ENCODE data around the gene MYRF.

MYRF gene

GRCh38 chr11:61817471-61818202, 65.2 kb downstream of the MYRF start:
- Mint-ChIP-seq H3K27me3 (peaks cover 32% of the 10 kb centered on the region), H3K27ac (no peak overlapping the region), H3K4me1 (peaks cover 37% of the 10 kb centered on the region), H3K4me3 (peak overlapping the region; percentile 85 to 99), H3K9me3 (no peaks in the 10 kb centered on the region)
- DNase-seq, result no peak
- ATAC-seq, result no peak

- H3K4me1 Mint-ChIP-seq, result peaks cover 24% of the 10 kb centered on the region
- H3K27ac Mint-ChIP-seq, result no peak overlapping the region
- H3K4me3 Mint-ChIP-seq, result no peak overlapping the region
- peaks cover 26% of the 10 kb centered on the region for H3K27me3 Mint-ChIP-seq
- no peak for ATAC-seq
- no peaks in the 10 kb centered on the region for H3K9me3 Mint-ChIP-seq
- DNase-seq, result no peak
These were observed 67.7 kb downstream of the MYRF start for GRCh38 chr11:61820174-61820573.

GRCh38 chr11:61826930-61827570, 74.6 kb downstream of the MYRF start:
- ATAC-seq (no peak), DNase-seq (no peak)
- Mint-ChIP-seq H3K4me1 (peaks cover 49% of the 10 kb centered on the region), H3K4me3 (peak overlapping the region; percentile 86 to 95), H3K9me3 (no peaks in the 10 kb centered on the region), H3K27ac (peak overlapping the region in 1 of 2 donors; percentile 85), H3K27me3 (peaks cover 15% of the 10 kb centered on the region)

GRCh38 chr11:61827571-61828378, 75.3 kb downstream of the MYRF start, which contains the start of gene FADS2:
TSS of gene FADS2 (plus strand) at chr11:61828300. CDS start at chr11:61828391, 91 bp downstream.
- peak; percentile 85 for ATAC-seq

GRCh38 chr11:61828379-61828628, 75.9 kb downstream of the MYRF start:
- DNase-seq (no peak), ATAC-seq (no peak)
- Mint-ChIP-seq H3K9me3 (no peaks in the 10 kb centered on the region), H3K27ac (peak overlapping the region; percentile 91 to 95), H3K27me3 (peaks cover 15% of the 10 kb centered on the region), H3K4me1 (peaks cover 62% of the 10 kb centered on the region), H3K4me3 (peak overlapping the region; percentile 86 to 95)

More at GRCh38 chr11:61827571-61828378, 75.3 kb downstream of the MYRF start, which contains the start of gene FADS2:
- Mint-ChIP-seq H3K27me3 (peaks cover 15% of the 10 kb centered on the region), H3K9me3 (no peaks in the 10 kb centered on the region), H3K4me3 (peak within 1 kb of the TSS; percentile 86 to 95), H3K4me1 (peaks cover 57% of the 10 kb centered on the region), H3K27ac (peak within 1 kb of the TSS; percentile 91 to 95)
- DNase-seq, result peak; percentile 77 to 80

- peaks cover 15% of the 10 kb centered on the region for H3K27me3 Mint-ChIP-seq
- peak overlapping the region; percentile 84 to 91 for H3K27ac Mint-ChIP-seq
- DNase-seq, result peak; percentile 52 to 53
These were observed 76.4 kb downstream of the MYRF start for GRCh38 chr11:61828629-61829407.

GRCh38 chr11:61829806-61830205, 77.4 kb downstream of the MYRF start:
- H3K4me1 Mint-ChIP-seq, result peaks cover 77% of the 10 kb centered on the region
- DNase-seq (no peak), ATAC-seq (no peak)
- no peak overlapping the region for H3K27ac Mint-ChIP-seq
- no peaks in the 10 kb centered on the region for H3K9me3 Mint-ChIP-seq
- peaks cover 15% of the 10 kb centered on the region for H3K27me3 Mint-ChIP-seq
- H3K4me3 Mint-ChIP-seq, result peak overlapping the region; percentile 86 to 95

More at GRCh38 chr11:61828629-61829407, 76.4 kb downstream of the MYRF start:
- Mint-ChIP-seq H3K4me1 (peaks cover 67% of the 10 kb centered on the region), H3K9me3 (no peaks in the 10 kb centered on the region), H3K4me3 (peak overlapping the region; percentile 86 to 95)
- ATAC-seq, result peak; percentile 70

GRCh38 chr11:61830237-61831105, 78.0 kb downstream of the MYRF start:
- Mint-ChIP-seq H3K9me3 (no peaks in the 10 kb centered on the region), H3K27ac (no peak overlapping the region), H3K27me3 (peaks cover 15% of the 10 kb centered on the region), H3K4me1 (peaks cover 84% of the 10 kb centered on the region), H3K4me3 (peak overlapping the region in 1 of 2 donors; percentile 56)
- DNase-seq (no peak), ATAC-seq (no peak)

GRCh38 chr11:61832207-61832606, 79.8 kb downstream of the MYRF start:
- no peak for DNase-seq
- Mint-ChIP-seq H3K4me3 (no peak overlapping the region), H3K9me3 (no peaks in the 10 kb centered on the region), H3K4me1 (peaks cover 75% of the 10 kb centered on the region), H3K27ac (no peak overlapping the region), H3K27me3 (peaks cover 8% of the 10 kb centered on the region)
- ATAC-seq, result no peak

- no peak for DNase-seq
- H3K4me3 Mint-ChIP-seq, result no peak overlapping the region
- H3K4me1 Mint-ChIP-seq, result peaks cover 73% of the 10 kb centered on the region
- no peak for ATAC-seq
- H3K9me3 Mint-ChIP-seq, result no peaks in the 10 kb centered on the region
- H3K27ac Mint-ChIP-seq, result no peak overlapping the region
- peaks cover 8% of the 10 kb centered on the region for H3K27me3 Mint-ChIP-seq
These were observed 80.3 kb downstream of the MYRF start for GRCh38 chr11:61832754-61833153.

- ATAC-seq (no peak), DNase-seq (no peak)
- H3K27ac Mint-ChIP-seq, result peak overlapping the region; percentile 16 to 79
- H3K4me1 Mint-ChIP-seq, result peaks cover 69% of the 10 kb centered on the region
- H3K4me3 Mint-ChIP-seq, result peak overlapping the region; percentile 9 to 76
- no peaks in the 10 kb centered on the region for H3K9me3 Mint-ChIP-seq
- peaks cover 8% of the 10 kb centered on the region for H3K27me3 Mint-ChIP-seq
These were observed 81.0 kb downstream of the MYRF start for GRCh38 chr11:61833471-61833870.

GRCh38 chr11:61833926-61834277, 81.5 kb downstream of the MYRF start:
- Mint-ChIP-seq H3K9me3 (no peaks in the 10 kb centered on the region), H3K27ac (peak overlapping the region; percentile 87 to 98), H3K4me3 (peak overlapping the region; percentile 9 to 76), H3K4me1 (peaks cover 67% of the 10 kb centered on the region), H3K27me3 (peaks cover 8% of the 10 kb centered on the region)
- ATAC-seq, result no peak
- no peak for DNase-seq

GRCh38 chr11:61834278-61835048, 82.0 kb downstream of the MYRF start:
- Mint-ChIP-seq H3K4me1 (peaks cover 63% of the 10 kb centered on the region), H3K4me3 (peak overlapping the region; percentile 71 to 76), H3K27ac (peak overlapping the region; percentile 87 to 98), H3K27me3 (peaks cover 8% of the 10 kb centered on the region), H3K9me3 (no peaks in the 10 kb centered on the region)
- DNase-seq (peak; percentile 60 to 73), ATAC-seq (peak; percentile 98)

- H3K4me1 Mint-ChIP-seq, result peaks cover 47% of the 10 kb centered on the region
- peak overlapping the region in 1 of 2 donors; percentile 85 for H3K27ac Mint-ChIP-seq
- no peak for ATAC-seq
These were observed 83.8 kb downstream of the MYRF start for GRCh38 chr11:61836193-61836592.

More at GRCh38 chr11:61836193-61836592, 83.8 kb downstream of the MYRF start:
- no peak for DNase-seq
- H3K9me3 Mint-ChIP-seq, result no peaks in the 10 kb centered on the region
- no peaks in the 10 kb centered on the region for H3K27me3 Mint-ChIP-seq
- H3K4me3 Mint-ChIP-seq, result no peak overlapping the region
